GM12801 (cell line): ENCODE results near the gene ZFYVE9.

Source experiments
- CTCF ChIP-seq: IDR thresholded peaks from one replicate; pipeline ENCODE4 v1.5.1; 2011; ENCODE audit warnings: control low read depth; ENCODE audit not compliant: insufficient read length; ENCODE audit errors: extremely low read depth

Gene ZFYVE9

GRCh38 chr1:52122384-52122783, 19.5 kb upstream of the ZFYVE9 start:
- no peak for TF ChIP-seq CTCF

GRCh38 chr1:52123622-52124021, 18.3 kb upstream of the ZFYVE9 start:
- no peak for TF ChIP-seq CTCF

DNA sequence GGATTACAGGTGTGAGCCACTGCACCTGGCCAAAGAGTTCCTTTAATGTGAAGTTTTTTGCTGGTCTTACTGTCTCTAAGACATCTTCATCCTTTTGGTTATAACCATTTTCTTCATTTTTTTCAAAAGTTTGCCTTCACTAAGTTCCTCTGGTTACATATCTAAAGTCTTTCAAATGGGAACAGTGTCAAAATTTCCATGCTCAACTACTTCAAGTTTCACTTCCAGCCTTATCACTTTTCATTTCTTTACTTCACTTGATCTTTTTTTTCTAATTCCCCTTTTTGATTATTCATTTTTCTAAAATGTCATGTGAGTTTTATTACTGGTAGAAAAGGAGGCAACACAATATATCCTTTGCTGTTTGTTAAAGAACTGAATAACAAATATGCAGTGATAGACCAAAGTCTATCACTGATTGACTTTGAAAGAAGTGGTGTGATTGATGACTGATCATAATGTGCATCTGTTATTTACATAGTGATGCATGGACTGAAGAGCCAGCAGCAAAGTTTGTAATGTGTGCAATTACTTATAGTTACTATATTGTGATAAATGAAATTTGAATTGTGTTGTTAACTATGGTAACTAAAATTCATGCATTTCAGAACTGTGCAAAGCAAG, 16.0 kb upstream of the ZFYVE9 start:
- TF ChIP-seq CTCF, result no peak

DNA sequence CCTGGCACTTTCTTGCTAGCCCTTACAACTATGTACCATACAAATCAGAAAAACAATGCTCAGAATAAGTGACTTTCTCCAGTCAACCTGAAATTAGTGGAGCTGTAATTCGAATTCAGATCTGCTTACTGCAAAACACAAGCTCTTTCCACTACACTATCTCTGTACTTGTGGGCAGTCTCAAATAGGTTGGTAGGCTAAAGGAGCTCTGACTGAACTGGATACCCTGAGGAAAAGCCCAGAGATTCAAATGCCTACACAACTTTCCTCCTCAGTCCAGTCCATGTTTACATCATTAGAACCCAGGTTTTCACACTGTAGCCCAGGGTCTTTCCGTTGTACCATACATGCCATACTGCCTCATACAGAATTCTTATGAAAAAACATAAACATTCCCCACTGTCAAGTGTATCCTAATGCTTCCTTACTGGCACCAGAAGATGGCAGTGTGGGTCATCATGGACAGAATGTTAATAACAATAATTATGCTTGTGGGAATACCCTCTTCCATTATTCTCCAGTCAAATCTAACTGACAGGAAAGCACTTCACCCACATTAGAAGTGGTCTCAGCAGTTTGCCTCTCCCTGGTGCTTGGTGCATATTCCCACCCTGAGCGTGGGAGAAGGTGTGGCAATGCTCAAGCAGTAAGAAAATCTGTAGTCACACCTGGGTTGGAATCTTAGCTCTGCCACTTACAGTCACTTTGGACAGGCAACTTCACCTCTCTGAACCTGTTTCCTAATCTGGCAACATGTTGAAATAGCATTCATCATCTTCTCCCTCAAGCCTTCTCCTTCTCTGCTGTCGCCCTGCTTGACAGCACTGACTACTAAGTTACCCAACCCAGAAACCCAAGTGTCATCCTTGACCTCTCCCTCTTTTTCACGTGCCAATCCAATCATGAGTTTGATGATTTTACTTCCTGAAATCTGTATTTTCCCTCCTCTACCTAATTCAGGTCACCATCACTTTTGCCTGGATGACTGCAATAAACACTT, 14.4 kb upstream of the ZFYVE9 start:
- no peak for TF ChIP-seq CTCF

- TF ChIP-seq CTCF, result no peak
Observed at GRCh38 chr1:52139817-52140540, 1.9 kb upstream of the ZFYVE9 start.

DNA sequence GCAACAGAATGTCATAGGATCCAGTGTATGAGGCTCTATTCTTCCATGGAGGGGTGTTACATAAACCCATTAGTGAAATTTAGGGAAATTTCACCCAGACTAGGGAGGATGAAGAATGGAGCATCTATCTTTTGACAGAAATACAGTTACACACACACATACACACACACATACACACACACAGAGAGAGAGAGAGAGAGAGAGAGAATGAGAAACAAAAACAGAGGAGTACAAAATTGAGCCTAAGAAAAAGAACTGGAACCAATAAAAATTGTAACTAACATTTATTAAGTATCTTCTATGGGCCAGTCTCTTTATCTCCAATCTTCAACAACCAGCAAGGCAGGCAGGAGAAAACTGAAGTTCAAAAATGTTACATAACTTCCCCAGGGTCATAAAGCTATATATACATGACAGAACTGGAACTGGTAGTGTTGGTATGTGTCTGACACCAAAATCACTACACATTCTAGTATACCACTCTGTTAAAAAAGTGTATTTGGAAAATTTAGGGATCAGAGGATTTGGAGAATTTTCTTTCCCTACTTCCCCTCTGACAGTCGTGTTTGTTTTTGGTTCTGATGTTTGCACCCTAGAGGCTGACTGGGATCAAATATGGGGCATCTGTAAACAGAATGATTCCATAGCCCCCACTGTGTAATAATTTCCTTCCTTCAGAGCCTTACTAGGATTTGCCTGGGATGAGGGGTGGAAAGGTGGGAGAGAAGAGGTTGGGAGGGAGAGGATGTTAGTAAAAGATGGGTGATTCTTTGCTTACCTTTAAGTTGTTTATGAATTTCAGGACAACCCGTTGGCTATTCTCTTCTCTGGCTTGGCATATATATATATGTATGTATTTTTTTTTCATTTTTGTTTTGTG, 1.0 kb upstream of the ZFYVE9 start:
- no peak for TF ChIP-seq CTCF
